ENCODE results near the gene KRTAP4-11.
"Not testable (repeated sequence)": the region's sequence is repeated elsewhere in the genome, so short reads cannot be mapped to it uniquely, and the experiment has no call there.

The KRTAP4-11 gene

DNA sequence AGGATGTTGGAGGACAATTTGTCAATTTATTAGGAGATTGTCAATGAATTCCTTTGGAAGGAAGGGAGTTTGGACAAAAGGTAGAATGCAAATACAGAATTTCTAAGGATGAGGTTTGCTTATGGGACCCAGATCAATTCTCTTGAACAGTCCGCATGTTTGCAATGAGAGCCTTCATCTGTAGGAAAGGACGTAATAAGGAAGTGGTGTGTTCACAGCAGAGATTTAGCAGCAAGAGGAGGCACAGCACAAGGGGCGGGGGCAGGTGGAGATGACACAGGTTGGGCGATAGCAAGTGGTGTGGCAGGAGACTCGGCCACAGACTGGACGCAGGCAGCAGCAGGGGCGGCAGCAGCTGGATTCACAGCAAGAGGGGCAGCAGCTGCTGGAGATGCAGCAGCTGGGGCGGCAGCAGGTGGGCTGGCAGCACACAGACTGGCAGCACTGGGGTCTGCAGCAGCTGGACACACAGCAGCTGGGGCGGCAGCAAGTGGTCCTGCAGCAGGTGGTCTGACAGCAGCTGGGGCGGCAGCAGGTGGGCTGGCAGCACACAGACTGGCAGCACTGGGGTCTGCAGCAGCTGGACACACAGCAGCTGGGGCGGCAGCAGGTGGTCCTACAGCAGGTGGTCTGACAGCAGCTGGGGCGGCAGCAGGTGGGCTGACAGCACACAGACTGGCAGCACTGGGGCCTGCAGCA lies 5.3 kb upstream of the KRTAP4-11 start:
- DNase-seq, result not testable (repeated sequence)

DNA sequence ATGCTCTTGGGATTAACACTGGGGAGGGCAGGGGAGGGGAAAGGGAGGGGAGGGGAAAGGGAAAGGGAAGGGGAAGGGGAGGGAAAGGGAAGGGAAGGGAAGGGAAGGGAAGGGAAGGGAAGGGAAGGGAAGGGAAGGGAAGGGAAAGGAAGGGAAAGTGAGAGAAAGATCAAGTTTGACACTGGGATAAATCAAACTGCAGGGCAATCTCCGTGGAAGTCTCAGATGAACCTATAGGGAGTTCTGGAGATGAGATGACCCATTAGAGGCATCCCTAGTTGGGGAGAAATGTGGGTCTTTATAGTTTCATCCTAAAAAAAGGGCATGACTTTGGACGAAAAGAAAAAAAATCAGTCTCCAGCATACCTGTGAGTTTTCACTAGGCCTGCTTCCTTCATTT lies 3.6 kb upstream of the KRTAP4-11 start:
- no peak for DNase-seq

DNA sequence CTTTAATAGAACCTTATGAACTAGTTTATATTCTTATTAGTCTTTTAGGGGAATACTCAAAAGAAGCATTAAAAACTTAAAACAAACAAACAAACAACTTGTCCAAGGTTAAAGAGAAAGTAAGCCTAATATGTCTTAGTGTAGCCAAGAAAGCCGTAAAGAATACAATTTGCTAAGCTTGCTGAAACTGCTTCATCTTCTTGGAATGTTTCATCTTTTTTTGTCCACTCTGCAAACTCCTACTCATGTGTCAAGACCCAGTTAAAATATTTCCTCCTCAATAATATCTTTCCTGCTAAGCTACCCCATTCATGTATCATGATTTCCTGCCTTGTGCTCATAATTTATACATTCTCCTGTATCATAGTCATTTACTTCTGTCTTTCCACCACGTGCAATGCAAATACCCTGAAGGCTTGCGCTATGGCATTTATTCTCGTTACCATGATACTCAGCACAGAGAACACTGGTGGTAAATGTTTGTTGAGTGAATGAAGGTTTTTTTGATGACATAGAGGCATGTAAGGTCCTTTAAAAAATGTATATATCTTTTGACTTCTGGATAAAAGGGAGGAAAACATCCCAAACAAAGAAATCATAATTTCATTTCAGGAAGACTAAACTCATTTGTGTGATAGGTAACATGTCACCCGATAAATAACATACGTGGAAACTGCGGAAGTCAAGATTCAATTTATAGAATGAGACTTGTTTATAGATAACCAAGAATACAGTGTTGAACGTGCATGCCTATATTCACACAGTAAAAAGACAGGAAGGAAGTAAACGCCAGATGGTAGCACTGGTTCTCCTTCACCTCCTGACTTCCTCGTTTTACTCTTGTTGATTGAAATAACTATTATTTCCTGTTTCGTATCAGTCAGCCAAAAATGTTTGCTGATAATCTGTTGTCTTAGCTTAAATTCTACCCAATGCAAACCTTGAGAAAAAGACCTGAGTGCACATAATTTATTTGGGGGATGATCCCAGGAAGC lies 1.8 kb upstream of the KRTAP4-11 start:
- DNase-seq, result not testable (repeated sequence)

DNA sequence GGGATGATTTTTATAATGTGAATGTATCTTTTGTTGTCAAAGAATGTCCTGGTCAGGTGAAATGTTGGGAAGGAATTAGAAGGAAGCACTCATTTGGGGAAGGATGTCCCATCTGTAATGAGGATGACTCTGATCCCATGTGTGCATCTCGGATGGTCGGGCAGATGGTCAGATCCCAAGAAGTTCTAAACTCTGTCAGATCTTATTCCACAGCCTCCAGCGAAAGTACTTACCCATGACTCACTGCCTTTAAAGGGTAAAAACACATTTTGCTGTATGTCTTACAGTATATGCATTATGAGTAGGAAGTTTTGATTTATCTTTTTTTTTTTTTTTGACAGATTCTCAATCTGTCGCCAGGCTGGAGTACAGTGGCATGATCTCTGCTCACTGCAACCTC lies 548 bp upstream of the KRTAP4-11 start:
- DNase-seq, result no peak

DNA sequence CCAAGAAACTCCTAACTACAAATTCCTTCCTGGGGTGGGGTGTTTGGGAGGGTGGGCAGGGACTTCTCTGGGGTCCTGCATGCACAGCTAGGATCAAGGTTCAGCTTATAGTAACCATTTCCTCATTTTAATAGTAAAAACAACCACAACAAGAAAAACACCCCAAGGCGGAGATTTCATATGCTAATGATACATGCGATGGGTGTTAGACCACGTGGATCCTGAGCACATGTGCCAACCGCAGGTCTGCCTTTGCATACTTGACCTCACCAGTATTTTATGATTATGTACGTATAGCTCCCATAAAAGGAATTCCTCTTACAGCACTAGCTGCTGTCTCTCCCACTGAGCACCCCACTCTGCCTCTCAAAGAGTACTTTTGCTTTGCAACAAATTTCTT lies 1.9 kb downstream of the KRTAP4-11 start:
- DNase-seq, result no peak

DNA sequence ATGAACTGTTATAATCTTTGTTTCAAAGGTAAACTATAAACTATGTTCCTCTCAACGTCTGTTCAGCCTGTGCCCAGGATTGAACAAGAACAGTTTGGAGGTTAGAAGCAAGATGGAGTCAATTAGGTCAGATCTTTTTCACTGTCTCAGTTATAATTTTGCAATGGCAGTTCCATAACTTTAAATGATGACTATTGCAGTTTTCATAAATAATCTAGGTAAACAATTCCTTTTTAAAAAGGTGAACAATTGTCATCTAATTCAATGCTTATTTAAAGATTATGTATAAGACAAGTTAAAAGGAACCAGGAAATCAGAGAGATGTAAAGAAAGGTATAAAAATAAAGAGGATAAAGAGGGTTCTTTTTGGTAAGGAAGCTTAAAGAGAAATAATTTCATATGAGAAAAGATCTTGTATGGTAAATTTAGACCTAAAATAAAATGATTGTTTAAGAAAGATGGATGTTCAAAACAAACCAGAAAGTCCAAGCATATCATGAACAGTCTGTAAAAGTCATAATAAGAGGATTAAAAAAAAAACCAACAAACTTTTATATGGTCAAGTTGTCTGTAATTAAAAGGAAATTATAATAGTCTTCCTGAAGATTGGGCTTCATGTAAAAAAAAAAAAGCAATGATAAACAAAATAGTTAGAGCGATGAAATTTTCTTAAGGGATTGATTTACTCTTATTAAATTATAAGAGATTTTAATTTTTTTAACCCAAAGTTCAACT lies 6.9 kb downstream of the KRTAP4-11 start:
- no peak for DNase-seq

DNA sequence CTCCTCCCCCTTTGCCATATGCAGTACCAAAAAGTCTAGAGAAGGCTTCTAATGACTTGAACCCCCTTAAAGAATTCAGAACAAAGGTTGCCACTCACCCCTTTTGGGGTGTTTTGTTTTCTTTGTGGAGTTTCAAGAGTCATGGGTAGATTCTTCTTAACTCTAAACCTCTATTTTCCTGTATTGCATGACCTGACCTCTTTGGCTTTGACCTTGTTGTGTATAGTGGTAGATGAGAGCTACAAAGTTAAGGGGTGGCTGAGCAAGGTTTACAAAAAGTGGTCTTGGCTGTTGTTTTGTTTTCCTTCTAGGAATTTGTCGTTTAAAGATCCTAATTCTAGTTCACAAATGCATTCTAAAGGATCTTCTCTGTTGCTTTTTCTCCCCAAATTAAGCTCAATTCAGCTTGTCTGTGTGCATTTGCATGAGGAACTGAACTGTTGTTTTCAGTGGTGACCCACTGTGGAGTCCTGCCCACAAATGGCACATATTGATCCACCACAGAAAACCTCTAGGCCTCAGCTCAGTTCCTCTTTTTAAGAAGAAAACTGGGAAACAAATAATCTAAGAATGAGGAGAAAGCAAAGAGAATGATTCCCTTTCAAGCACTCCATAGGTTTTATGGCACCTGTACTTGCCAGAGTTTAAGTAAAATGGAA lies 9.3 kb downstream of the KRTAP4-11 start:
- not testable (repeated sequence) for DNase-seq

DNA sequence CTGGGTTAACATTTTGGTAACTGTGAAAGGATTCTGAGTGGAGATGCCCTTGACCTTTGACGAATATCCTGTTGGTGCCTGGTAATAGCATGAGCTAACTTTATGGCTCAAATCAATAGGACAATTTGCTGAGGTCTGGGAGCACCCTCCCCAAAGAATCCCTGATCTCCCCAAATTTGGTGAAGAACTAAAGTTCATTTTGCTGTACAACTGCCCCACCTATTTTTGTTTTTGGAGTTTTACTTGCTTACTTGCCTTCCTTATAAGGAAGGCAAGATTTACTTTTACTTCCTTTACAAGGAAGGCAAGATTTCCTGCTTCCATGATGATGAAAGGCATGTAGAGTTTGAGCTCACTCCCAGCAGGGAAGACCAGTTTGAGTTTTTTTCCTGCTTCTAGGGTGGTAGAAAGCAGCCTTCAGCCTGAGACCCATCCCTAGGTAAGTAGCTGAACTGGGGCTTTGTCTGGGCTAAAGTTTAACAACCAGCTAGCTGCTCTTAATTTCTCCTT lies 10.2 kb downstream of the KRTAP4-11 start:
- no peak for DNase-seq

DNA sequence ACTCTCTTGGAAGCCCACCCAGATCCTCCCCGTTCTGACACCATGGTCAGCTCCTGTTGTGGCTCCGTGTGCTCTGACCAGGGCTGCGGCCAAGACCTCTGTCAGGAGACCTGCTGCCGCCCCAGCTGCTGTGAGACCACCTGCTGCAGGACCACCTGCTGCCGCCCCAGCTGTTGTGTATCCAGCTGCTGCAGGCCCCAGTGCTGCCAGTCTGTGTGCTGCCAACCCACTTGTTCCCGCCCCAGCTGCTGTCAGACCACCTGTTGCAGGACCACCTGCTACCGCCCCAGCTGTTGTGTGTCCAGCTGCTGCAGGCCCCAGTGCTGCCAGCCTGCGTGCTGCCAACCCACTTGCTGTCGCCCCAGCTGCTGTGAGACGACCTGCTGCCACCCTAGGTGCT lies 12.8 kb downstream of the KRTAP4-11 start, which contains the start of gene KRTAP4-9:
Gene KRTAP4-9 (plus strand): TSS at position 43 of the 400 bp plus-strand sequence. CDS start 0 bp downstream, at position 43.
- DNase-seq, result not testable (repeated sequence)

DNA sequence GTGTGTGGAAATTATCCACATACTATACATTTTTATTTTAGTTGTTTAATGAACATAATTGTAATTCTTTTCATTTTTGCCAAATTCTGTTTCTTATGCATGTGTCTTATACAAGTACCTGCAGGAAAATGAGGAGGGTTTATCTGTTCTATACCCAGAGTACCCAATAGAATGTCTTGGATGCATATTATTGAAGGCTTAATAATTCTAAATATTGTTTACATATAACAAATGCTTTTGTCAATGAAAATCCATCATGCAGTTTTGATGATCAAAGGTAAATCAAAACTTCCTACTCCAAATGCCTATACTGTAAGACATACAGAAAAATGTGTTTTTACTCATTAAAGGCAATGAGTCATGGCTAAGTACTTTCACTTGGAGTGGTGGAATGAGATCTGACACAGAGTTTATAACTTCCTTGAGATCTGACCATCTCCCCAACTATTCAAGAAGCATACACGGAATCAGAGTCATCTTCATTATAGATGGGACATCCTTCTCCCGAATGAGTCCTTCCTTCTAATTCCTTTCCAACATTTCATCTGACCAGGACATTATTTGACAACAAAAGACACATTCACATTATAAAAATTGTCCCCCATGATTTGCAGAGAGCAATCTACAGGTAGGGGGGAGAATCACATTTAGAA lies 13.7 kb downstream of the KRTAP4-11 start:
- DNase-seq, result not testable (repeated sequence)

DNA sequence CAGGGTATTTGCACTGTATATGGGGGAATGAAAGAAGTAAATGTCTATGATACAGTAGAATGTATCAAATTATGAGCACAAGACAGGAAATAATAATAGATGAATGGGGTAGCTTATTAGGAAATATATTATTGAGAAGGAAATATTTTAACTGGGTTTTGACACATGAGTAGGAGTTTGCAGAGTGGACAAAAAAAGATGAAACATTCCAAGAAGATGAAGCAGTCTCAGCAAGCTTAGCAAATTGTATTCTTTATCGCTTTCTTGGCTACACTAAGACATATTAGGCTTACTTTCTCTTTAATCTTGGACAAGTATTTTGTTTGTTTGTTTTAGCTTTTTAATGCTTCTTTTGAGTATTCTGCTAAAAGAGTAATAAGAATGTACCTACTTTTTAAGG lies 14.3 kb downstream of the KRTAP4-11 start:
- no peak for DNase-seq

DNA sequence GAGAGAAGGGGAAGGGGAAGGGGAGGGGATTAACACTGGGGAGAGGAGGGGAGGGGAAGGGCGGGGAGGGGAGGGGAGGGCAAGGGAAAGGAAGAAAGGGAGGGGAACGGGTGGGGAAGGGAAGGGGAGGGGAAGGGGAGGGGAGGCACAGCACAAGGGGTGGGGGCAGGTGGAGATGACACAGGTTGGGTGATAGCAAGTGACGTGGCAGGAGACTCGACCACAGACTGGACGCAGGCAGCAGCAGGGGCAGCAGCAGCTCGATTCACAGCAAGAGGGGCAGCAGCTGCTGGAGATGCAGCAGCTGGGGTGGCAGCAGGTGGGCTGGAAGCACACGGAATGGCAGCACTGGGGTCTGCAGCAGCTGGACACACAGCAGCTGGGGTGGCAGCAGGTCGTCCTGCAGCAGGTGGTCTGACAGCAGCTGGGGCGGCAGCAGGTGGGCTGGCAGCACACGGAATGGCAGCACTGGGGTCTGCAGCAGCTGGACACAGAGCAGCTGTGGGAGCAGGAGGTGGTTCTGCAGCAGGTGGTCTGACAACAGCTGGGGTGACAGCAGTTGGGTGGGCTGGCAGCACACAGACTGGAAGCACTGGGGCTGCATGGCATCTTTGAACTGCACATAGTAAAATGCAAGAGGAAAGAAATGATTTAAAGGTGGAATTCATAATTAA lies 16.4 kb downstream of the KRTAP4-11 start, which contains the start of gene KRTAP4-16:
Gene KRTAP4-16 (minus strand): TSS at position 624 of the 674 bp plus-strand sequence. CDS start 0 bp downstream, at position 624.
- DNase-seq, result peak; percentile 2

DNA sequence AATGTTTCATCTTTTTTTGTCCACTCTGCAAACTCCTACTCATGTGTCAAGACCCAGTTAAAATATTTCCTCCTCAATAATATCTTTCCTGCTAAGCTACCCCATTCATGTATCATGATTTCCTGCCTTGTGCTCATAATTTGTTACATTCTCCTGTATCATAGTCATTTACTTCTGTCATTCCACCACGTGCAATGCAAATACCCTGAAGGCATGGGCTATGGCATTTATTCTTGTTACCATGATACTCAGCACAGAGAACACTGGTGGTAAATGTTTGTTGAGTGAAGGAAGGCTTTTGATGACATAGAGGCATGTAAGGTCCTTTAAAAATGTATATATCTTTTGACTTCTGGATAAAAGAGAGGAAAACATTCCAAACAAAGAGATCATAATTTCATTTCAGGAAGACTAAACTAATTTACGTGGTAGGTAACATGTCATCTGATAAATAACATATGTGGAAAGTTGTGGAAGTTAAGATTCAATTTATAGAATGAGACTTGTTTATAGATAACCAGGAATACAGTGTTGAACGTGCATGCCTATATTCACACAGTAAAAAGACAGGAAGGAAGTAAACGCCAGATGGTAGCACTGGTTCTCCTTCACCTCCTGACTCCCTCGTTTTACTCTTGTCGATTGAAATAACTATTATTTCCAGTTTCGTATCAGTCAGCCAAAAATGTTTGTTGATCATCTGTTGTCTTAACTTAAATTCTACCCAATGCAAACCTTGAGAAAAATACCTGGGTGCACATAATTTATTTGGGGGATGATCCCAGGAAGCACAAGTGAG lies 18.3 kb downstream of the KRTAP4-11 start:
- DNase-seq, result not testable (repeated sequence)

DNA sequence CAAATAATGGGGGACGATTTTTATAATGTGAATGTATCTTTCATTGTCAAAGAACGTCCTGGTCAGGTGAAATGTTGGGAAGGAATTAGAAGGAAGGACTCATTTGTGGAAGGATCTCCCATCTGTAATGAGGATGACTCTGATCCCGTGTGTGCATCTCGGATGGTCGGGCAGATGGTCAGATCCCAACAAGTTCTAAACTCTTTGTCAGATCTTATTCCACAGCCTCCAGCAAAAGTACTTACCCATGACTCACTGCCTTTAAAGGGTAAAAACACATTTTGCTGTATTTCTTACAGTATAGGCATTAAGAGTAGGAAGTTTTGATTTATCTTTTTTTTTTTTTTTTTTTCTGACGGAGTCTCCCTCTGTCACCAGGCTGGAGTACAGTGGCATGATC lies 19.7 kb downstream of the KRTAP4-11 start:
- no peak for DNase-seq

DNA sequence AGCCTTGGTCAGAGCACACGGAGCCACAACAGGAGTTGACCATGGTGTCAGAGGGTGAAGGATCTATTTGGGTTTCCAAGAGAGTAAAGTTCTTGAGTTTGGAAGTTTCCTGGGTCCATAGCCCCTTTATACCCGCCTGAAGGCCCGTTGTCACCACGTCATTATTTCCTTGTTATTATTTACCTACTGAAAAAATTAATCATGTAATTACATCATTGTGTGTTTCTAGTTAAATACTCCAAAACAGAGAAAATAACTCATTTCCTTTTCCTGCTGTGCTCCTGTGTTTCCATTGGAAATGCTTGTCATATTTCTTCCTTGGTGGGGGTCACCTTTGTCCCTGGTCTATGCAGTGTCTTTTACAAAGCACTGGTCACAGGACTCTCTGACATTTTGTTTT lies 20.1 kb downstream of the KRTAP4-11 start, which contains the start of gene KRTAP4-8:
Gene KRTAP4-8 (minus strand): TSS at position 101 of the 400 bp plus-strand sequence. CDS start 58 bp downstream, at position 43.
- no peak for DNase-seq

DNA sequence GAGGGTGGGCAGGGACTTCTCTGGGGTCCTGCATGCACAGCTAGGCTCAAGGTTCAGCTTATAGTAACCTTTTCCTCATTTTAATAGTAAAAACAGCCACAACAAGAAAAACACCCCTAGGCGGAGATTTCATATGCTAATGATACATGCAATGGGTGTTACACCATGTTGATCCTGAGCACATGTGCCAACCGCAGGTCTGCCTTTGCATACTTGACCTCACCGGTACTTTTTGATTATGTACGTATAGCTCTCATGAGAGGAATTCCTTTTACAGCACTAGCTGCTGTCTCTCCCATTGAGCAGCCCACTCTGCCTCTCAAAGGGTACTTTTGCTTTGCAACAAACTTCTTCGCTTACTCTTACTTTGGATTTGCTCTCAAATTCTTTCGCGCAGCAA lies 22.1 kb downstream of the KRTAP4-11 start:
- no peak for DNase-seq

DNA sequence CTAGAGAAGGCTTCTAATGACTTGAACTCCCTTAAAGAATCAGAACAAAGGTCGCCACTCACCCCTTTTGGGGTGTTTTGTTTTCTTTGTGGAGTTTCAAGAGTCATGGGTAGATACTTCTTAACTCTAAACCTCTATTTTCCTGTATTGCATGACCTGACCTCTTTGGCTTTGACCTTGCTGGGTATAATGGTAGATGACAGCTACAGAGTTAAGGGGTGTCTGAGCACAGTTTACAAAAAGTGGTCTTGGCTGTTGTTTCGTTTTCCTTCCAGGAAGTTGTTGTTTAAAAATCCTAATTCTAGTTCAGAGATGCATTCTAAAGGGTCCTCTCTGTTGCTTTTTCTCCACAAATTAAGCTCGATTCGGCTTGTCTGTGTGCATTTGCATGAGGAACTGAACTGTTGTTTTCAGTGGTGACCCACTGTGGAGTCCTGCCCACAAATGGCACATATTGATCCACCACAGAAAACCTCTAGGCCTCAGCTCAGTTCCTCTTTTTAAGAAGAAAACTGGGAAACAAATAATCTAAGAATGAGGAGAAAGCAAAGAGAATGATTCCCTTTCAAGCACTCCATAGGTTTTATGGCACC lies 29.3 kb downstream of the KRTAP4-11 start:
- DNase-seq, result not testable (repeated sequence)

DNA sequence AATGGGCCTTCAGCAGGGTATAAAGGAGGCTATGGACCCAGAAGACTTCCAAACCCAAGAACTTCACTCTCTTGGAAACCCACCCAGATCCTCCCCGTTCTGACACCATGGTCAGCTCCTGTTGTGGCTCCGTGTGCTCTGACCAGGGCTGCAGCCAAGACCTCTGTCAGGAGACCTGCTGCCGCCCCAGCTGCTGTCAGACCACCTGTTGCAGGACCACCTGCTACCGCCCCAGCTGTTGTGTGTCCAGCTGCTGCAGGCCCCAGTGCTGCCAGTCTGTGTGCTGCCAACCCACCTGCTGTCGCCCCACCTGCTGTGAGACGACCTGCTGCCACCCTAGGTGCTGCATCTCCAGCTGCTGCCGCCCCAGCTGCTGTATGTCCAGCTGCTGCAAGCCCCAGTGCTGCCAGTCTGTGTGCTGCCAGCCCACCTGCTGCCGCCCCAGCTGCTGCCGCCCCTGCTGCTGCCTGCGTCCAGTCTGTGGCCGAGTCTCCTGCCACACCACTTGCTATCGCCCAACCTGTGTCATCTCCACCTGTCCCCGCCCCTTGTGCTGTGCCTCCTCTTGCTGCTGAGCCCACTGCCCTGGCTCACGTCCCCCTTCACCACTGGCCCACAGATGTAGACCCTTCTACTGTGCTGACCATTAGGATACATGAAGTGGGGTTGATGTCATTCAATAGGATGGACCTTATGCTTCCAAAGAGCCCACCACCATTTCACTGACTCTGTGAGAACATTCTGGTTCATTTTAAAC lies 33.9 kb downstream of the KRTAP4-11 start, which contains the start of gene KRTAP4-7:
Gene KRTAP4-7 (plus strand): TSS at position 51 of the 757 bp plus-strand sequence. CDS start 57 bp downstream, at position 108.
- not testable (repeated sequence) for DNase-seq

Data from NCI-H2227 treated with DMSO at 0.1 percent for 48 hours (cell line).